RWPE2 (cell line): ENCODE data around the gene WFDC9.

Experiments used
- ATAC-seq: fragments of 200-7000 bp; cut with Tn5 transposase; 3 replicates; pipeline ENCODE4 v1.9.1; 2021; ENCODE audit warnings: low read depth
- DNase-seq: peaks from one replicate; pipeline ENCODE4 v3.0.0-alpha.2; 2020; ENCODE audit warnings: low spot score
- H3K27ac ChIP-seq: fragments of 450-650 bp; 2 replicates; pipeline ENCODE4 v1.5.1; 2017; ENCODE audit warnings: mild to moderate bottlenecking; ENCODE audit not compliant: poor library complexity, severe bottlenecking
- H3K27me3 ChIP-seq: fragments of 250-450 bp; sonication (Bioruptor Pico); 2 replicates; pipeline ENCODE4 v1.5.1; 2021; ENCODE audit warnings: mild to moderate bottlenecking, moderate library complexity; ENCODE audit not compliant: insufficient read depth, poor library complexity, severe bottlenecking
- H3K36me3 ChIP-seq: fragments of 250-450 bp; sonication (Bioruptor Pico); 2 replicates; pipeline ENCODE4 v1.5.1; 2020; ENCODE audit warnings: low read depth, mild to moderate bottlenecking, moderate library complexity
- H3K4me1 ChIP-seq: fragments of 250-450 bp; sonication (Bioruptor Pico); 2 replicates; pipeline ENCODE4 v1.5.1; 2021; ENCODE audit warnings: mild to moderate bottlenecking, moderate library complexity; ENCODE audit not compliant: insufficient read depth, poor library complexity, severe bottlenecking
- H3K4me3 ChIP-seq: fragments of 250-450 bp; sonication (Bioruptor Pico); 2 replicates; pipeline ENCODE4 v1.5.1; 2021; ENCODE audit warnings: mild to moderate bottlenecking, moderate library complexity; ENCODE audit not compliant: severe bottlenecking
- H3K9me3 ChIP-seq: fragments of 250-450 bp; sonication (Bioruptor Pico); 2 replicates; pipeline ENCODE4 v1.5.1; 2021; ENCODE audit warnings: mild to moderate bottlenecking, moderate library complexity; ENCODE audit not compliant: severe bottlenecking
- CTCF ChIP-seq: fragments of 450-650 bp; IDR thresholded peaks from one replicate; pipeline ENCODE4 v1.5.1; 2017; ENCODE audit warnings: mild to moderate bottlenecking, moderate library complexity; ENCODE audit not compliant: poor library complexity, severe bottlenecking

The WFDC9 gene

GRCh38 chr20:45636513-45636912 lies 5.4 kb upstream of the WFDC9 start:
- DNase-seq (no peak), ATAC-seq (no peak)
- Histone ChIP-seq H3K4me3 (no peak overlapping the region), H3K27ac (no peak overlapping the region), H3K27me3 (peaks cover 3% of the 10 kb centered on the region), H3K4me1 (no peaks in the 10 kb centered on the region), H3K9me3 (no peaks in the 10 kb centered on the region), H3K36me3 (no peaks in the 10 kb centered on the region)
- no peak for TF ChIP-seq CTCF

GRCh38 chr20:45630371-45630770 lies 713 bp downstream of the WFDC9 start:
- no peak for DNase-seq
- H3K36me3 ChIP-seq: no peaks in the 10 kb centered on the region

GRCh38 chr20:45629496-45630100 lies 1.5 kb downstream of the WFDC9 start, which contains the start of gene WFDC10A:
WFDC10A (plus strand) TSS chr20:45629739; CDS start chr20:45629814, 75 bp downstream.
- H3K9me3 ChIP-seq: no peaks in the 10 kb centered on the region
- no peaks in the 10 kb centered on the region for H3K4me1 ChIP-seq
- ATAC-seq (peak; percentile 97), DNase-seq (no peak)
- H3K27me3 ChIP-seq: peaks cover 3% of the 10 kb centered on the region
- H3K4me3 ChIP-seq: no peak within 1 kb of the TSS
- H3K36me3 ChIP-seq: no peaks in the 10 kb centered on the region
- H3K27ac ChIP-seq: no peak within 1 kb of the TSS
- TF ChIP-seq CTCF: peak; percentile 98

More at GRCh38 chr20:45630371-45630770, 713 bp downstream of the WFDC9 start:
- no peak for TF ChIP-seq CTCF
- H3K27ac ChIP-seq: no peak overlapping the region
- H3K27me3 ChIP-seq: peaks cover 3% of the 10 kb centered on the region
- peak; percentile 11; the same call in 1 of the 3 replicates for ATAC-seq
- H3K4me3 ChIP-seq: no peak overlapping the region
- no peaks in the 10 kb centered on the region for H3K4me1 ChIP-seq
- H3K9me3 ChIP-seq: no peaks in the 10 kb centered on the region

GRCh38 chr20:45626540-45626939 lies 4.5 kb downstream of the WFDC9 start:
- no peak for TF ChIP-seq CTCF
- no peak overlapping the region for H3K4me3 ChIP-seq
- H3K27ac ChIP-seq: no peak overlapping the region
- peaks cover 3% of the 10 kb centered on the region for H3K27me3 ChIP-seq
- no peak for DNase-seq
- no peaks in the 10 kb centered on the region for H3K4me1 ChIP-seq
- ATAC-seq: no peak
- H3K9me3 ChIP-seq: no peaks in the 10 kb centered on the region
- H3K36me3 ChIP-seq: no peaks in the 10 kb centered on the region

GRCh38 chr20:45621593-45621992 lies 9.5 kb downstream of the WFDC9 start:
- no peaks in the 10 kb centered on the region for H3K27me3 ChIP-seq
- DNase-seq (no peak), ATAC-seq (no peak)
- H3K36me3 ChIP-seq: no peaks in the 10 kb centered on the region
- TF ChIP-seq CTCF: no peak
- no peaks in the 10 kb centered on the region for H3K4me1 ChIP-seq
- no peak overlapping the region for H3K27ac ChIP-seq
- no peaks in the 10 kb centered on the region for H3K9me3 ChIP-seq
- H3K4me3 ChIP-seq: no peak overlapping the region
